ENCODE data around the gene PTH1R.

The PTH1R gene

GRCh38 chr3:46868287-46868686, 9.2 kb upstream of the PTH1R start:
- Mint-ChIP-seq H3K4me1 (peaks cover 51% of the 10 kb centered on the region), H3K27ac (no peak overlapping the region), H3K4me3 (no peak overlapping the region), H3K27me3 (ENCODE audit: low read depth, poor library complexity) (peaks cover 10% of the 10 kb centered on the region), H3K9me3 (no peaks in the 10 kb centered on the region), H3K36me3 (ENCODE audit: low read depth) (no peaks in the 10 kb centered on the region)
- no peak for TF ChIP-seq CTCF (IDR thresholded peaks at IDR 0.05)
- DNase-seq = no peak

- DNase-seq = no peak
- Mint-ChIP-seq H3K4me3 (no peak overlapping the region), H3K36me3 (ENCODE audit: low read depth) (no peaks in the 10 kb centered on the region), H3K9me3 (no peaks in the 10 kb centered on the region), H3K4me1 (peaks cover 53% of the 10 kb centered on the region), H3K27me3 (ENCODE audit: low read depth, poor library complexity) (peaks cover 10% of the 10 kb centered on the region), H3K27ac (no peak overlapping the region)
- no peak for TF ChIP-seq CTCF (IDR thresholded peaks at IDR 0.05)
Observed at GRCh38 chr3:46868948-46869347, 8.6 kb upstream of the PTH1R start.

GRCh38 chr3:46869440-46869839, 8.1 kb upstream of the PTH1R start:
- H3K9me3 Mint-ChIP-seq = no peaks in the 10 kb centered on the region
- DNase-seq = no peak
- H3K27ac Mint-ChIP-seq = no peak overlapping the region
- no peak overlapping the region for H3K4me3 Mint-ChIP-seq
- H3K36me3 Mint-ChIP-seq (ENCODE audit: low read depth) = no peaks in the 10 kb centered on the region
- peaks cover 10% of the 10 kb centered on the region for H3K27me3 Mint-ChIP-seq (ENCODE audit: low read depth, poor library complexity)
- H3K4me1 Mint-ChIP-seq = peaks cover 55% of the 10 kb centered on the region
- TF ChIP-seq CTCF (IDR thresholded peaks at IDR 0.05) = no peak

GRCh38 chr3:46870651-46871050, 6.9 kb upstream of the PTH1R start:
- TF ChIP-seq CTCF (IDR thresholded peaks at IDR 0.05) = no peak
- H3K9me3 Mint-ChIP-seq = no peaks in the 10 kb centered on the region
- DNase-seq = no peak
- peaks cover 56% of the 10 kb centered on the region for H3K4me1 Mint-ChIP-seq
- no peaks in the 10 kb centered on the region for H3K36me3 Mint-ChIP-seq (ENCODE audit: low read depth)
- peaks cover 10% of the 10 kb centered on the region for H3K27me3 Mint-ChIP-seq (ENCODE audit: low read depth, poor library complexity)
- H3K27ac Mint-ChIP-seq = no peak overlapping the region
- no peak overlapping the region for H3K4me3 Mint-ChIP-seq

GRCh38 chr3:46871222-46871621, 6.3 kb upstream of the PTH1R start:
- Mint-ChIP-seq H3K4me1 (peaks cover 57% of the 10 kb centered on the region), H3K27ac (no peak overlapping the region), H3K36me3 (ENCODE audit: low read depth) (no peaks in the 10 kb centered on the region), H3K27me3 (ENCODE audit: low read depth, poor library complexity) (peaks cover 10% of the 10 kb centered on the region), H3K9me3 (no peaks in the 10 kb centered on the region), H3K4me3 (no peak overlapping the region)
- TF ChIP-seq CTCF (IDR thresholded peaks at IDR 0.05) = no peak
- no peak for DNase-seq

GRCh38 chr3:46873521-46873920, 4.0 kb upstream of the PTH1R start:
- peaks cover 66% of the 10 kb centered on the region for H3K4me1 Mint-ChIP-seq
- no peak for DNase-seq
- H3K4me3 Mint-ChIP-seq = no peak overlapping the region
- H3K27ac Mint-ChIP-seq = no peak overlapping the region
- no peak for TF ChIP-seq CTCF (IDR thresholded peaks at IDR 0.05)
- H3K36me3 Mint-ChIP-seq (ENCODE audit: low read depth) = no peaks in the 10 kb centered on the region
- H3K9me3 Mint-ChIP-seq = no peaks in the 10 kb centered on the region
- H3K27me3 Mint-ChIP-seq (ENCODE audit: low read depth, poor library complexity) = peaks cover 10% of the 10 kb centered on the region
